K562 (cell line): ENCODE results near the gene IFT122. TPM values are rescaled to one million over a fixed set of nuclear protein-coding genes. Genes with fewer than 3 reads are reported as not detected.
A peak's percentile ranks its signal among the peaks of the same experiment; 100 is the strongest.

Experiments used
- ATAC-seq: fragments of 200-7000 bp; cut with Tn5 transposase; 3 replicates; pipeline ENCODE4 v1.9.1; 2020; ENCODE audit warnings: moderate library complexity
- BruUV-seq: library from RNA; stranded (reverse); fragments of 400-500 nt; replicated peaks from 2 replicates; lab custom pipeline; 2021; lab: Mats Ljungman, UMichigan
- CTCF ChIA-PET: fragments of 300-600 bp; formaldehyde crosslinking; extraction: SDS; loops from one replicate; lab custom pipeline; 2021; ENCODE audit warnings: low intra/inter-chr PET ratio; lab: Yijun Ruan, JAX
- POLR2A ChIA-PET: fragments of 300-600, 350-650 bp; sonication (Branson Sonifier 250); formaldehyde crosslinking; extraction: SDS; loops from one replicate; lab custom pipeline; 2021; ENCODE audit warnings: antibody characterized with exemption, inconsistent platforms; lab: Yijun Ruan, JAX
- DNase-seq, 4 experiments: peaks; one replicate each; pipeline versions ENCODE4 v3.0.0 to v3.0.0-alpha.2; 2011 to 2018; ENCODE audit warnings: low spot score in 3 of 4, mixed read lengths in 3 of 4; ENCODE audit errors: extremely low read depth in 1 of 4
- FAIRE-seq: peaks from 2 replicates; lab custom pipeline; 2011; peaks lifted over from hg19 to GRCh38; lab: Jason Lieb, UNC
- H2AFZ ChIP-seq: 2 replicates; pipeline ENCODE4 v1.6.0; 2011; ENCODE audit warnings: low read depth, low read length, control low read depth, inconsistent platforms
- H3K27ac ChIP-seq: fragments of 200-600 bp; 3 replicates; pipeline ENCODE4 v1.8.0; 2011; ENCODE audit warnings: low read depth, mild to moderate bottlenecking, control low read depth, inconsistent platforms, low read length, moderate library complexity, mixed read lengths; ENCODE audit errors: extremely low read depth
- H3K27me3 ChIP-seq, 2 experiments: fragments of 300-600 bp in 1 of 2; 2 replicates in 1 of 2; 3 replicates in 1 of 2; pipeline versions ENCODE4 v1.6.0 to v1.8.0; 2011; ENCODE audit warnings: inconsistent platforms in 2 of 2, low read length in 2 of 2, mild to moderate bottlenecking in 1 of 2, mixed read lengths in 1 of 2, moderate library complexity in 1 of 2; ENCODE audit not compliant: control insufficient read depth in 2 of 2, insufficient read depth in 2 of 2
- H3K36me3 ChIP-seq: fragments of 300-600 bp; 3 replicates; pipeline ENCODE4 v1.8.0; 2011; ENCODE audit warnings: mild to moderate bottlenecking, low read length, inconsistent platforms; ENCODE audit not compliant: control insufficient read depth, insufficient read depth
- H3K4me1 ChIP-seq, 2 experiments: fragments of 200-600 bp in 1 of 2; replicated peaks in 1 of 2; 2 replicates in 1 of 2; 3 replicates in 1 of 2; pipeline versions ENCODE4 v1.5.1 to v1.8.0; 2011; ENCODE audit warnings: inconsistent platforms in 2 of 2, low read length in 2 of 2, mild to moderate bottlenecking in 1 of 2, mixed read lengths in 1 of 2, moderate library complexity in 1 of 2; ENCODE audit not compliant: control insufficient read depth in 2 of 2, insufficient read depth in 2 of 2
- H3K4me2 ChIP-seq: 2 replicates; pipeline ENCODE4 v1.6.1; 2011; ENCODE audit warnings: low read length, control low read depth, inconsistent platforms, mixed read lengths; ENCODE audit not compliant: insufficient read depth
- H3K4me3 ChIP-seq: fragments of 200-600 bp; sonication (generic), shearing (Covaris generic); 2 replicates; pipeline ENCODE4 v1.5.1; 2016; ENCODE audit warnings: control low read depth, inconsistent platforms
- H3K79me2 ChIP-seq: fragments of 200-600 bp; 3 replicates; pipeline ENCODE4 v1.8.0; 2011; ENCODE audit warnings: low read length, inconsistent platforms; ENCODE audit not compliant: control insufficient read depth, insufficient read depth
- H3K9ac ChIP-seq, 2 experiments: 2 replicates each; pipeline versions ENCODE4 v1.6.0 to v1.6.1; 2011; ENCODE audit warnings: low read depth in 2 of 2, low read length in 2 of 2, control low read depth in 1 of 2, inconsistent platforms in 1 of 2, mild to moderate bottlenecking in 1 of 2, mixed read lengths in 1 of 2; ENCODE audit not compliant: insufficient read depth in 1 of 2
- H3K9me1 ChIP-seq: one replicate; pipeline ENCODE4 v1.6.0; 2011; ENCODE audit warnings: inconsistent platforms, mild to moderate bottlenecking, low read length, moderate library complexity; ENCODE audit not compliant: control insufficient read depth, insufficient read depth
- H3K9me3 ChIP-seq: replicated peaks from 2 replicates; pipeline ENCODE4 v1.5.1; 2011; ENCODE audit warnings: low read depth, low read length, inconsistent platforms; ENCODE audit not compliant: control insufficient read depth, insufficient read depth
- H4K20me1 ChIP-seq: replicated peaks from 2 replicates; pipeline ENCODE4 v1.6.1; 2011; ENCODE audit warnings: low read length, inconsistent platforms, mixed read lengths; ENCODE audit not compliant: control insufficient read depth, insufficient read depth
- C11orf30 ChIP-seq: fragments of 450-650 bp; IDR thresholded peaks from 2 replicates; pipeline ENCODE4 v1.6.1; 2016; ENCODE audit warnings: low read depth, mild to moderate bottlenecking
- NRF1 ChIP-seq, 2 experiments: fragments of 450-650 bp; IDR thresholded peaks in 1 of 2; conservative IDR thresholded peaks in 1 of 2; 2 replicates each; pipeline ENCODE4 v1.6.1; 2014; ENCODE audit warnings: mild to moderate bottlenecking in 2 of 2
- PML ChIP-seq: IDR thresholded peaks from 2 replicates; pipeline ENCODE4 v1.6.1; 2012; ENCODE audit warnings: low read length, inconsistent platforms
- TRIM28 ChIP-seq: fragments of 450-650 bp; IDR thresholded peaks from 2 replicates; pipeline ENCODE4 v1.6.1; 2017
- ZNF408 ChIP-seq: fragments of 250-450 bp; sonication (Bioruptor Pico); IDR thresholded peaks from 2 replicates; pipeline ENCODE4 v1.4.0; 2020; ENCODE audit warnings: low read depth, mild to moderate bottlenecking, moderate library complexity
- WGBS: fragments of 100-300 bp; shearing (Covaris generic); methylation state at CpG from one replicate; pipeline ENCODE4 v1.1.6; 2016; ENCODE audit warnings: low coverage, mixed read lengths; ENCODE audit not compliant: insufficient coverage; ENCODE audit errors: missing lambda C conversion rate; 5-methylcytosine and 5-hydroxymethylcytosine counted together
- in situ Hi-C: fragments of 300-500 bp; cut with MboI; formaldehyde crosslinking; loops from 4 replicates; pipeline ENCODE4 v1.15.0; 2018; ENCODE audit warnings: inconsistent platforms, mixed read lengths
- intact Hi-C: fragments of 100-400 bp; cut with micrococcal nuclease; formaldehyde crosslinking; loops from 2 replicates; pipeline ENCODE4 v1.14.2; 2022
- polyA plus RNA-seq, 8 experiments: library from polyadenylated mRNA; depleted of rRNA in 4 of 8; stranded (reverse) in 5 of 8; unstranded in 3 of 8; fragments of >200 nt; fragmentation: Nextera tagmentation in 2 of 8; fragmentation: Illumina TruSeq in 1 of 8; extraction: Ambion mirVana in 2 of 8; extraction: Trizol in 1 of 8; gene quantifications; 2 replicates each; pipeline versions ENCODE4 v1.2.1 to v1.2.3, GENCODE V29; 2011 to 2014; ENCODE audit warnings: inconsistent platforms in 1 of 8, missing spikeins in 1 of 8
- total RNA-seq, 7 experiments: library from RNA; depleted of rRNA in 6 of 7; stranded (reverse); fragments of >200 nt in 6 of 7; fragmentation: Illumina TruSeq in 2 of 7; extraction: Trizol in 2 of 7; gene quantifications; 2 replicates each; pipeline versions ENCODE4 v1.2.1 to v1.2.3, GENCODE V29; 2011 to 2021; ENCODE audit warnings: low replicate concordance in 1 of 7
- TF ChIP-seq, protein P1 (sequence below): sonication (generic); formaldehyde crosslinking; IDR thresholded peaks from 2 replicates; pipeline ENCODE4 v1.8.0; 2023; ENCODE audit warnings: missing genetic modification reagents, mild to moderate bottlenecking, borderline replicate concordance

IFT122 gene
- total and polyA plus RNA-seq, 9 of the 15 experiments (the other 6 are each of a cell fraction or from before 2014, with no cell fraction given), result 2.4 to 11.5 (median 7.7) TPM

- no peak overlapping the region for H3K9ac ChIP-seq
- no peak for DNase-seq
- WGBS, result 67% methylated on average over 1 of the region's 1 CpG
- no peak for ATAC-seq
- H3K27me3 ChIP-seq, result no peaks in the 10 kb centered on the region
- H3K36me3 ChIP-seq, result peaks cover 14% of the 10 kb centered on the region; the same call in 2 of the 3 replicates
- H3K4me3 ChIP-seq, result no peak overlapping the region
- intact Hi-C loops, result no loop called here
- no peaks in the 10 kb centered on the region for H4K20me1 ChIP-seq
- H3K9me3 ChIP-seq, result no peaks in the 10 kb centered on the region
- H3K27ac ChIP-seq, result no peak overlapping the region
- H2AFZ ChIP-seq, result no peak overlapping the region
- TF ChIP-seq PML, result no peak
- TF ChIP-seq, all 486 proteins: peak for 0
- POLR2A ChIA-PET, result no interaction called here
- no TSS peak for BruUV-seq
- Histone ChIP-seq H3K4me2 (no peak overlapping the region), H3K9me1 (no peaks in the 10 kb centered on the region), H3K79me2 (no peaks in the 10 kb centered on the region), H3K4me1 (peaks cover 0 to 19% of the 10 kb centered on the region in 2 experiments; a peak in 3 of 5 replicates)
- CTCF ChIA-PET, result no interaction called here
- no peak for FAIRE-seq
- in situ Hi-C loops, result no loop called here
Measured at GRCh38 chr3:129467932-129468331, 27.9 kb downstream of the IFT122 start.

GRCh38 chr3:129469026-129469425 lies 29.0 kb downstream of the IFT122 start:
- peaks cover 11% of the 10 kb centered on the region; the same call in 2 of the 3 replicates for H3K36me3 ChIP-seq
- ChIA-PET CTCF (no interaction called here), POLR2A (interaction anchor here (1.2 to 1.5 kb wide), 3 partner anchors 11 to 28 kb away, joined by 3 read pairs; no protein-coding TSS in a partner anchor)
- H3K27me3 ChIP-seq, result no peaks in the 10 kb centered on the region
- in situ Hi-C loops, result no loop called here
- ATAC-seq, result peak; percentile 78
- H3K4me3 ChIP-seq, result no peak overlapping the region
- H3K4me1 ChIP-seq, result peaks cover 0 to 13% of the 10 kb centered on the region in 2 experiments; a peak in 2 of 5 replicates
- no peaks in the 10 kb centered on the region for H3K9me3 ChIP-seq
- H3K79me2 ChIP-seq, result no peaks in the 10 kb centered on the region
- WGBS, result 10% methylated on average over 2 of the region's 2 CpGs
- peak overlapping the region; percentile 32 for H3K4me2 ChIP-seq
- peak overlapping the region; percentile 69 for H2AFZ ChIP-seq
- intact Hi-C loops, result no loop called here
- DNase-seq, result peak in 1 of 4 experiments; percentile 30
- no TSS peak for BruUV-seq
- FAIRE-seq, result peak; percentile 71
- 0 out of 3 replicates have a peak overlapping the region, but pooled peaks have one; percentile 11 for H3K27ac ChIP-seq
- no peak overlapping the region; a peak in 1 of 4 replicates for H3K9ac ChIP-seq
- no peaks in the 10 kb centered on the region for H3K9me1 ChIP-seq
- H4K20me1 ChIP-seq, result no peaks in the 10 kb centered on the region
- TF ChIP-seq TRIM28 (no peak), NRF1 (conservative IDR thresholded peaks at IDR 0.05 in 1 of 2, IDR thresholded peaks at IDR 0.05 in 1 of 2) (no peak), C11orf30 (no peak), ZNF408 (no peak)
- TF ChIP-seq, protein P1, sequence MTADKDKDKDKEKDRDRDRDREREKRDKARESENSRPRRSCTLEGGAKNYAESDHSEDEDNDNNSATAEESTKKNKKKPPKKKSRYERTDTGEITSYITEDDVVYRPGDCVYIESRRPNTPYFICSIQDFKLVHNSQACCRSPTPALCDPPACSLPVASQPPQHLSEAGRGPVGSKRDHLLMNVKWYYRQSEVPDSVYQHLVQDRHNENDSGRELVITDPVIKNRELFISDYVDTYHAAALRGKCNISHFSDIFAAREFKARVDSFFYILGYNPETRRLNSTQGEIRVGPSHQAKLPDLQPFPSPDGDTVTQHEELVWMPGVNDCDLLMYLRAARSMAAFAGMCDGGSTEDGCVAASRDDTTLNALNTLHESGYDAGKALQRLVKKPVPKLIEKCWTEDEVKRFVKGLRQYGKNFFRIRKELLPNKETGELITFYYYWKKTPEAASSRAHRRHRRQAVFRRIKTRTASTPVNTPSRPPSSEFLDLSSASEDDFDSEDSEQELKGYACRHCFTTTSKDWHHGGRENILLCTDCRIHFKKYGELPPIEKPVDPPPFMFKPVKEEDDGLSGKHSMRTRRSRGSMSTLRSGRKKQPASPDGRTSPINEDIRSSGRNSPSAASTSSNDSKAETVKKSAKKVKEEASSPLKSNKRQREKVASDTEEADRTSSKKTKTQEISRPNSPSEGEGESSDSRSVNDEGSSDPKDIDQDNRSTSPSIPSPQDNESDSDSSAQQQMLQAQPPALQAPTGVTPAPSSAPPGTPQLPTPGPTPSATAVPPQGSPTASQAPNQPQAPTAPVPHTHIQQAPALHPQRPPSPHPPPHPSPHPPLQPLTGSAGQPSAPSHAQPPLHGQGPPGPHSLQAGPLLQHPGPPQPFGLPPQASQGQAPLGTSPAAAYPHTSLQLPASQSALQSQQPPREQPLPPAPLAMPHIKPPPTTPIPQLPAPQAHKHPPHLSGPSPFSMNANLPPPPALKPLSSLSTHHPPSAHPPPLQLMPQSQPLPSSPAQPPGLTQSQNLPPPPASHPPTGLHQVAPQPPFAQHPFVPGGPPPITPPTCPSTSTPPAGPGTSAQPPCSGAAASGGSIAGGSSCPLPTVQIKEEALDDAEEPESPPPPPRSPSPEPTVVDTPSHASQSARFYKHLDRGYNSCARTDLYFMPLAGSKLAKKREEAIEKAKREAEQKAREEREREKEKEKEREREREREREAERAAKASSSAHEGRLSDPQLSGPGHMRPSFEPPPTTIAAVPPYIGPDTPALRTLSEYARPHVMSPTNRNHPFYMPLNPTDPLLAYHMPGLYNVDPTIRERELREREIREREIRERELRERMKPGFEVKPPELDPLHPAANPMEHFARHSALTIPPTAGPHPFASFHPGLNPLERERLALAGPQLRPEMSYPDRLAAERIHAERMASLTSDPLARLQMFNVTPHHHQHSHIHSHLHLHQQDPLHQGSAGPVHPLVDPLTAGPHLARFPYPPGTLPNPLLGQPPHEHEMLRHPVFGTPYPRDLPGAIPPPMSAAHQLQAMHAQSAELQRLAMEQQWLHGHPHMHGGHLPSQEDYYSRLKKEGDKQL (CRISPR knock-in tag), result no peak
